Left ventricle myocardium inferior (tissue), 1 donor: ENCODE measurements around the gene CLEC11A. TPM values are rescaled to one million over a fixed set of nuclear protein-coding genes. Genes with fewer than 3 reads are reported as not detected.
A peak's percentile ranks its signal among the peaks of the same experiment; 100 is the strongest.

ENCODE experiments used
- DNase-seq: peaks from one replicate; pipeline ENCODE4 v3.0.0-alpha.2; 2020
- H3K27ac ChIP-seq: fragments of 200-600 bp; replicated peaks from 2 replicates; pipeline ENCODE4 v1.8.0; 2021
- H3K27me3 ChIP-seq: fragments of 200-600 bp; 2 replicates; pipeline ENCODE4 v1.8.0; 2021; ENCODE audit warnings: low read depth
- H3K36me3 ChIP-seq: fragments of 200-600 bp; 2 replicates; pipeline ENCODE4 v1.8.0; 2021
- H3K4me1 ChIP-seq: fragments of 200-600 bp; 2 replicates; pipeline ENCODE4 v1.8.0; 2021
- H3K4me3 ChIP-seq: fragments of 200-600 bp; 2 replicates; pipeline ENCODE4 v1.8.0; 2021; ENCODE audit warnings: mild to moderate bottlenecking, moderate library complexity
- H3K9me3 ChIP-seq: fragments of 200-600 bp; replicated peaks from 2 replicates; pipeline ENCODE4 v1.8.0; 2021
- intact Hi-C: fragments of 100-400 bp; cut with micrococcal nuclease; formaldehyde crosslinking; loops from one replicate; pipeline ENCODE4 v1.11.0; 2022
- long read RNA-seq: library from polyadenylated mRNA; unstranded; transcript quantifications from one replicate; pipeline ENCODE4 v2.0.0, GENCODE V29; 2021
- total RNA-seq: library from RNA; stranded (reverse); fragmentation: NEBNext Ultra II Directional; extraction: Animal tissue kit (Norgen Biotek cat#: 25700); gene quantifications from one replicate; pipeline ENCODE4 v1.2.1, GENCODE V29; 2021
- TF ChIP-seq, protein P1 (sequence below): fragments of 200-600 bp; IDR thresholded peaks from 2 replicates; pipeline ENCODE4 v1.8.0; 2021; ENCODE audit warnings: antibody characterized with exemption, mild to moderate bottlenecking, borderline replicate concordance
- donor health status: DM: no; HTN: yes; CAD: no; lungs with severe emphysema.

Gene CLEC11A
- 6.2 TPM for total RNA-seq
- long read RNA-seq, partial matches to known transcripts = 1 of 7 reads
- long read RNA-seq, other reads (novel, unspliced or antisense) = 2 of 7 reads

GRCh38 chr19:50723069-50723468, at the start of gene CLEC11A:
CLEC11A (plus strand) TSS chr19:50723364; CDS start chr19:50723526, 162 bp downstream.
- no peaks in the 10 kb centered on the region for H3K9me3 ChIP-seq
- peak within 1 kb of the TSS; percentile 73 for H3K4me3 ChIP-seq
- H3K27ac ChIP-seq = peak within 1 kb of the TSS; percentile 66
- peak; percentile 72 for DNase-seq
- peaks cover 36% of the 10 kb centered on the region for H3K4me1 ChIP-seq
- H3K36me3 ChIP-seq = no peaks in the 10 kb centered on the region
- H3K27me3 ChIP-seq = peaks cover 96% of the 10 kb centered on the region
- intact Hi-C loops = no loop called here
- TF ChIP-seq, protein P1, sequence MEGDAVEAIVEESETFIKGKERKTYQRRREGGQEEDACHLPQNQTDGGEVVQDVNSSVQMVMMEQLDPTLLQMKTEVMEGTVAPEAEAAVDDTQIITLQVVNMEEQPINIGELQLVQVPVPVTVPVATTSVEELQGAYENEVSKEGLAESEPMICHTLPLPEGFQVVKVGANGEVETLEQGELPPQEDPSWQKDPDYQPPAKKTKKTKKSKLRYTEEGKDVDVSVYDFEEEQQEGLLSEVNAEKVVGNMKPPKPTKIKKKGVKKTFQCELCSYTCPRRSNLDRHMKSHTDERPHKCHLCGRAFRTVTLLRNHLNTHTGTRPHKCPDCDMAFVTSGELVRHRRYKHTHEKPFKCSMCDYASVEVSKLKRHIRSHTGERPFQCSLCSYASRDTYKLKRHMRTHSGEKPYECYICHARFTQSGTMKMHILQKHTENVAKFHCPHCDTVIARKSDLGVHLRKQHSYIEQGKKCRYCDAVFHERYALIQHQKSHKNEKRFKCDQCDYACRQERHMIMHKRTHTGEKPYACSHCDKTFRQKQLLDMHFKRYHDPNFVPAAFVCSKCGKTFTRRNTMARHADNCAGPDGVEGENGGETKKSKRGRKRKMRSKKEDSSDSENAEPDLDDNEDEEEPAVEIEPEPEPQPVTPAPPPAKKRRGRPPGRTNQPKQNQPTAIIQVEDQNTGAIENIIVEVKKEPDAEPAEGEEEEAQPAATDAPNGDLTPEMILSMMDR = no peak

- Histone ChIP-seq H3K9me3 (peaks cover 10% of the 10 kb centered on the region), H3K36me3 (no peaks in the 10 kb centered on the region), H3K27me3 (peaks cover 93% of the 10 kb centered on the region), H3K27ac (no peak overlapping the region), H3K4me1 (peaks cover 4% of the 10 kb centered on the region), H3K4me3 (no peak overlapping the region)
- DNase-seq = no peak
- TF ChIP-seq, protein P1 = no peak
- intact Hi-C loops = no loop called here
Observed at GRCh38 chr19:50676625-50677197, 46.5 kb upstream of the CLEC11A start.

DNA sequence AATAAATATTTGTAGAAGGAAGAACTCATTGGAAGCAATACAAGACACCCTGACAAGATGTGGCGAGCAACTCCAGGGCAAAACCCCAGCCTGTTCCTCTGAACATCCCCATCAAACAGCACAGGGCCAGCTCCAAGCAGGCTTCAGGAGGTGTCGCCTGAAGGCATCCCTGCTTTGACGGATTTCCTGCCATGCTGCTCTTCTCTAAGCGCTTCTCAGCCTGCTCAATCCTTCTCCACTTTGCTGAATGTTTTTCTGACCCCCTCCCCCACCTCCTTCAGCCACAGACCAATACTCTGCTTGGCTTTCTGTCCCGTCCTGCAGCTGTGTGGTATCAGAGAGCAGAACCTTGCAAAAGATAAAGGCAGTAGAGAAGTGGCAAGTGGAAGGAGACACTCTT, 45.5 kb upstream of the CLEC11A start:
- TF ChIP-seq, protein P1 = no peak
- Histone ChIP-seq H3K4me1 (peaks cover 4% of the 10 kb centered on the region), H3K4me3 (no peak overlapping the region), H3K27me3 (peaks cover 93% of the 10 kb centered on the region), H3K27ac (no peak overlapping the region), H3K36me3 (no peaks in the 10 kb centered on the region), H3K9me3 (peaks cover 10% of the 10 kb centered on the region)
- no peak for DNase-seq
- intact Hi-C loops = no loop called here

DNA sequence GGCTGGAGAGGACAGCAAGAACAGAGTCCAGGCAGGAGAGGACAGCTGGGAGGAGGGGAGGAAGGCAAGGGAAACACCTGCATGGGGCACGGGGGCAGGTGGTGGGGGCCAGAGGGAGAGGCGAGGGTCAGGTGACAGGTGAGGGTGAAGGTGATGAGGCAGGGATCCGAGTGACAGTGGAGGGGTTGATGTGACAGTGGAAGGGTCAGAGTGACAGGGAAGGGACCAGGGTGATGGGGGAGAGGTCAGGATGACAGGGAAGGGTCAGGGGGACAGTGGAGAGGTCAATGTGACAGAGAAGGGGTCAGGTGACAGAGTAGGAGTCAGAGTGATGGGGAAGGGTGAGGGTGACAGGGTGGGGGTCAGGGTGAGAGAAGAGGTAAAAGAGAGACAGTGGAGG, 44.8 kb upstream of the CLEC11A start:
- peaks cover 93% of the 10 kb centered on the region for H3K27me3 ChIP-seq
- peaks cover 10% of the 10 kb centered on the region for H3K9me3 ChIP-seq
- peaks cover 4% of the 10 kb centered on the region for H3K4me1 ChIP-seq
- TF ChIP-seq, protein P1 = no peak
- H3K4me3 ChIP-seq = no peak overlapping the region
- intact Hi-C loops = no loop called here
- H3K36me3 ChIP-seq = no peaks in the 10 kb centered on the region
- no peak for DNase-seq
- no peak overlapping the region for H3K27ac ChIP-seq

DNA sequence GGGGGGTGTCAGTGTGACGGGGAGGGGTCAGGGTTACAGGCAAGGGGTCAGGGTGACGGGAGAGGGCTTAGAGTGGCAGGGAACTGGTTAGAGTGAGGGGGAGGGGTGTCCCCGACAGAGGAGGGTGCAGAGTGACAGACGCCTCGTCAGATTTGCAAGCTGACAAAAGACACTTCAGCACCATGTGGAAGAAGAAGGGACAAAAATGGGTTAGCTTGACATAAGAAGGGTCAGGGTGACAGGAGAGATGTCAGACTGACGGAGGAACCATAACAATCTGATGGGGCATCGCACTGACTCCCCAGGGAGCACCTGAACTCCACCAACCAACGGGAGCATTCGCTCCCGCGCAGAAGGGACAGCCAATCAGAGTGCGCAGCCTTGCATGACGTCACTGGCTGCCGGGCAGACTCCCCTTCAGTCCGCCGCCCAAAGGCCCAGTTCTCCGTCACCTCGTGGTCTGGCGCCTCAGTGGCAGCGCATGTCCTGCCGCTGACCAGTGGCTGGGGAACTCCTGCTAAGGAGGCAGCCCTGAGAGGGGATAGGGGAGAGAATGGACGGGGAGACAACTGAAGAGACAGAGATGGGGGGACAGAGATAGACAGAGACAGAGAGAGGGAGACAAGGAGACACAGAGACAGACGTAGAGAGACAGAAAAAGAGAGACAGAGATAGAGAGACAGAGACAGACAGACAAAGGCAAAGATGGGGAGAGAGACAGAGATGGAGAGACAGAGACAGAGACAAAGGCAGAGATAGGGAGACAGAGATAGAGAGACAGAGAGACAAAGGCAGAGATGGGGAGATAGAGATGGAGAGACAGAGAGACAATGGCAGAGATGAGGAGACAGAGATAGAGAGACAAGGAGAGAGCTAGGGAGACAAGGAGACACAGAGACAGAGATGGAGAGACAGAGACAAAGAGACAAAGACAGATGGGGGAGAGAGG, 43.7 kb upstream of the CLEC11A start:
- intact Hi-C loops = no loop called here
- TF ChIP-seq, protein P1 = no peak
- H3K4me3 ChIP-seq = no peak overlapping the region

More for the DNA sequence above, 43.7 kb upstream of the CLEC11A start:
- H3K27me3 ChIP-seq = peaks cover 93% of the 10 kb centered on the region
- H3K4me1 ChIP-seq = peaks cover 4% of the 10 kb centered on the region
- H3K9me3 ChIP-seq = peaks cover 10% of the 10 kb centered on the region
- H3K27ac ChIP-seq = no peak overlapping the region
- no peaks in the 10 kb centered on the region for H3K36me3 ChIP-seq
- peak; percentile 72 for DNase-seq
